Stimulated activated CD4-positive, alpha-beta T cell treated with anti-CD3 and anti-CD28 coated beads, Interleukin-2, amount 100 ng/mL, for 48 hours (primary cell): Measurements from ENCODE around the gene TRDN.
"Not testable (repeated sequence)": the region's sequence is repeated elsewhere in the genome, so short reads cannot be mapped to it uniquely, and the experiment has no call there.

Experiments
- DNase-seq, 2 donors: peaks; one replicate each; pipeline ENCODE4 v3.0.0-alpha.2; 2020

Gene TRDN

GRCh38 chr6:123629258-123629941 is 7.3 kb downstream of the TRDN start:
- no peak for DNase-seq

GRCh38 chr6:123625696-123626095 is 11.1 kb downstream of the TRDN start:
- DNase-seq, result no peak

DNA sequence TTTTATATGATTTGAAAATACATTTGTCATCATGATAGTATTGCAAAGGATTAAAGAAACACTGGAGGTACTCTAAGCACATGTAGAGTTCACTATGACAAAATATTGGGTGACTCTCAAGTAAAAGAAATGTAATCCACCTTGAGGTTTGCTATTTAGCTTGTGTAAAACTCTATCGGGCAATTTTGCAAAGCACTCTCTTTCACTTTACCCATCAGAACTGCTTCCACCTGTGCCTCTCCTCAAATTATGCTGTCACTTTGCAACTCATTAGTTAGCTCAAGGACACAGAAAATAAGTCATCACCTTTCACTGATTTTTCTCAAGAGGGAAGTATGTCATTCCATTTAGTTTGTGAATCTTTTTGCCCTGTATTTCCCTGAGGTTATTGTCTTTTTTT is 14.0 kb downstream of the TRDN start:
- no peak for DNase-seq

DNA sequence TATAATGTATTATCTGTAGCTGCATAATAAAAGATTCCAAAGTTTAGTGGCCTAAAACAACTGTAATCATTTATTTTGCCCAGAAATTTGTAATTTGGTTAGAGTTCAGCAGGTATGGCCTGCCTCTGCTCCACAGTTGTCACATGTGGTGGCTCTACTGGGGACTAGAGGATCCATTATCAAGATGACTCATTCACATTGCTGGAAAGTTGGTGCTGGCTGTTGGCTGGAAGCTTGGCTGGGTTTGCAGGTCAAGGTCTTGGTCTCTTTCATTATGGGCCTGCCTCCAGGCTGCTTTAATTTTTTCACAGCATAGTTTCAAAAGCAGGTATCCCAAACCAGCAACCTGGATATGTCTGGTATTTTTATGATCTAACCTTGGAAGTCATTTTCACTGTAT is 17.6 kb downstream of the TRDN start:
- DNase-seq, result no peak

DNA sequence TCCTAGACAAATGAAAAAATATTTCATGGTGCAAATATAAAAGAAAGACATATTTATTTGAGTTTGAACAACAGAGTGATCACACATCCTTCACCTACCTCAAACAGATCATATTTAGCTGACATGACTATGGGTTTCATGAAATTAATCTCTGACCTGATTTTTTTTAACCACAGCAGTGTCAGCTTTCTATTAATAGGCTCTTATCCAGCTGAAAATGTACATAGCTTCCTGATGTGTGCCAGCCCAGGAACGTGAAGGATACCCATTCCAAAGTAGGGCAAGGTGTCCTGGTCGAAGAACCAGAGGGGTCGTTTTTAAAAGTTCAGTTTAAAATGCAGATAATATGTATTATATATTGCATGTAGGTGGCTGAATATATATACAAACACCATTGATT is 19.8 kb downstream of the TRDN start:
- DNase-seq, result no peak

DNA sequence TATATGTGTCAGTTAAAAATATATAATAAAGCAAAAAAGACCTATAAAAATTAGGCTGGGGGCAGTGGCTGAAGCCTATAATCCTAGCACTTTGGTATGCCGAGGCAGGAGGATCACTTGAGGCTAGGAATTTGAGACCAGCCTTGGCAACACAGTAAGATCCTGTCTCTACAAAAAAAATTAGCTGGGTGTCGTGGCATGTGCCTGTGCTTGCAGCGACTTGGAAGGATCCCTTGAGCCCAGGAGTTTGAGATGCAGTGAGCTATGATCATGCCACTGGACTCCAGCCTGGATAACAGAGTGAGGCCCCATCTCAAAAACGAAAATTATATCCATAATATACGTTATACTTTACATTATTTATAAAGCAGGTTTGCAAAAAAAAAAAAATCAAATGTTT is 20.7 kb downstream of the TRDN start:
- DNase-seq, result no peak

GRCh38 chr6:123610779-123611178 is 26.0 kb downstream of the TRDN start:
- no peak for DNase-seq

GRCh38 chr6:123604067-123604466 is 32.7 kb downstream of the TRDN start:
- DNase-seq, result no peak

DNA sequence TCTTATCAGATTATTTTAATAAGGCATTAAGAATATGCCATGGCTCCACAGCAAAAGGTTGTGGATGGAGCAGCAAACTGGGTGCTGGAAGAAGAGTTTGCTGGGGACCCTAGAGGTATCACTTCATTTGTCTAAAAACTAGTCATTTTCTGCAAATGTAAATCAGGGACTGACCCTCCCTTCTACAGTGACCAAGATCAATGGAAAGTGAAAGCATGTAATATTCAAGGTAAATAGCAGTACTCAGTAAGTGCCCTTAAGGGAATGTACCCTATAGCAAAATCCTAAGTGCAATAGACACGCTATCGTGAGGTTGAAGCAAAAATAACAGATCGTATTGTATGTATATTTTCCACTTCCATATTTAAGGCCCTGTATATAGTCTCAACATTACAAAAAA is 38.7 kb downstream of the TRDN start:
- no peak for DNase-seq

GRCh38 chr6:123594776-123595175 is 42.0 kb downstream of the TRDN start:
- DNase-seq, result no peak

DNA sequence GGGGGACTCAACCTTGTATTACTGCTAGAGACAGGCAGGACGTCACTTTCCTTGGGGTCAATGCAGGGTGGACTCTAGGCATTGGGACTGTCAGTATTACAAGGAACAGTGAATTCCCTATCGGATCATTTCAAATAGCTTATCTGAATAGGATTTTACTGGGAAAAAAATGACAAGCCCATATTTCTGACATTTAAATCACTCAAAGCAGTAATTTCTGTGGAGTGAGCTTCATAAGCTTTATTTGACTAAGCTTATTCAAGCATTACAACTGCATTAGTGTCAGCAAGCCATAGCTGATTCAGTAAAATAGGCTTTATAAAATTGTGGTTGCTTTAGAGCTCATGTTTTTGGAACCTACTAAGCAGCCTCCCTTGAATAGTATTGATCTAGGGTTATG is 44.3 kb downstream of the TRDN start:
- DNase-seq, result no peak

- DNase-seq, result no peak
These were observed 46.8 kb downstream of the TRDN start for GRCh38 chr6:123589973-123590372.

DNA sequence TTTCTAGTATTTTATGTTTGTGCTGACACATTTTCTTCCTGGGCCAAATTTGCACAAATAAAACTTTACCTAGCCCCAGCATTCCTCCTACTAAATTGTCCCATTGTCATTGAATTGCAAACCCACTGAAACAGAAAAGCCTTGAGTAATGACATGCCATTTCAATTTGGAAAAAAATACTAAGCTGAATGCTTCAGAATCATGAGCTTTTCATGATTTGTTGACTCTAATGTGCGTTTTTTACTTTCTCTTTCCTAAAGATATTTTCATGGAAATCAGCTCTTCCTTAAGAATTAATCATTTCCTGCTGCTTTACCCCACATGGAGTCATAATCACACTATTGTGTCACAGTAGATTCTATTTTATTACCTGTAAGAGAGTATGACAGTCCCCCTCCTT is 47.4 kb downstream of the TRDN start:
- DNase-seq, result no peak

GRCh38 chr6:123588546-123588895 is 48.2 kb downstream of the TRDN start:
- DNase-seq, result no peak

DNA sequence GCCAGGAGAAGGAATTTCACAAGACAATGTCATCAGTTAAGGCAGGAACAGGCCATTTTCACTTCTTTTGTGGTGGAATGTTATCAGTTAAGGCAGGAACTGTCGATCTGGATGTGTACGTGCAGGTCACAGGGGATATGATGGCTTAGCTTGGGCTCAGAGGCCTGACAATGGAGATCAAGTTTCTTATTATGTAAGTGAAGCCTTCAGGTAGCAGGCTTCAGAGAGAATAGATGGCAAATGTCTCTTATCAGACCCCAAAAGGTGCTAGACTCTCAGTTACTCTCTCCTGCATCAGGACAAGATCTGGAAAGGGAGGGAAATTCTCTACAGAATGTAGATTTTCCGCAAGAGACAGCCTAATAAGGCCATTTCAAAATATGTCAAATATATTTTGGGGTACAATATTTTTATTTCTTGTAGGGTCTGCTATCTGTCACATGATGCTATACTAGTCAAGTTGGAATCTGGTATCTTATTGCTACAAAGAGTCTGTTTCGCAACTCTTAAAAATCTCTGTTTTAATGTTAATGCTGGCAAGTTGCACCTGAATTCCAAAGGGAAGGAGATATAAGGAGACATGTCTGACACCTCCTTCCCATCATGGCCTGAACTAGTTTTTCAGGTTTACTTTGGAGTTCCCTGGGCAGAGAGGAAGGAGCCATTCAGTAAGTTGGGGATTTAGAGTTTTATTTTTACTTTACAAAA is 48.8 kb downstream of the TRDN start:
- no peak for DNase-seq

DNA sequence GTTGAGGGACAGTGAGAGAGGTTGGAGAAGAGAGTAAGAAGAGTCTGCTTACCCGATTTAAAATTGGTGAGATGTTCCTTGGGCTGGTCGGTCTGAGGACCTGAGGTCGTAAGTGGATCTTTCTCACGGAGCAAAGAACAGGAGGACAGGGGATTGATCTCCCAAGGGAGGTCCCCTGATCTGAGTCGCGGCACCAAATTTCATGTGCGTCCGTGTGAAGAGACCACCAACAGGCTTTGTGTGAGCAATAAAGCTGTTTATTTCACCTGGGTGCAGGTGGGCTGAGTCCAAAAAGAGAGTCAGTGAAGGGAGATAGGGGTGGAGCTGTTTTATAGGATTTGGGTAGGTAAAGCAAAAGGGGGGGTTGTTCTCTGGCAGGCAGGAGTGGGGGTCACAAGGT is 49.3 kb downstream of the TRDN start:
- not testable (repeated sequence) for DNase-seq

GRCh38 chr6:123580331-123580730 is 56.4 kb downstream of the TRDN start:
- no peak for DNase-seq

DNA sequence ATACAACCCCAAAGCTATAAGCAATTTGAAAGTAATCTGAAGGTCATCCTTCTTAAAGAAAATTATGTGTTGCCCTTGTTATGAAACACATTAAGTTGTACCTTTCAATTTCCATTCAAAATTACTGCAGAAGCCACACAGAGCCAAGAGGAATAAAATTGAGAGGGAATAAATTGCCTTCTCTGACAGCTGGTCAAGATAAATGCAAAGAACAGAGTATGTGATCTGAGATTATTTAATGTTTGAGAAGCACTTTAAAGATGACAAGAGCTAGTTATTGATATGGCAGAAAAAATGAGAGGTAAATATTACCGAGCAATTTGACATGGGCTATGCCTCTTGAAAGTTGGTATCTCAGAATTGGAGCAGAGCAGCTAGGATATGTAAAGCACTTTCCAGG is 61.6 kb downstream of the TRDN start:
- no peak for DNase-seq

- no peak for DNase-seq
These were observed 65.7 kb downstream of the TRDN start for GRCh38 chr6:123570813-123571684.

- no peak for DNase-seq
These were observed 67.2 kb downstream of the TRDN start for GRCh38 chr6:123569575-123569974.

DNA sequence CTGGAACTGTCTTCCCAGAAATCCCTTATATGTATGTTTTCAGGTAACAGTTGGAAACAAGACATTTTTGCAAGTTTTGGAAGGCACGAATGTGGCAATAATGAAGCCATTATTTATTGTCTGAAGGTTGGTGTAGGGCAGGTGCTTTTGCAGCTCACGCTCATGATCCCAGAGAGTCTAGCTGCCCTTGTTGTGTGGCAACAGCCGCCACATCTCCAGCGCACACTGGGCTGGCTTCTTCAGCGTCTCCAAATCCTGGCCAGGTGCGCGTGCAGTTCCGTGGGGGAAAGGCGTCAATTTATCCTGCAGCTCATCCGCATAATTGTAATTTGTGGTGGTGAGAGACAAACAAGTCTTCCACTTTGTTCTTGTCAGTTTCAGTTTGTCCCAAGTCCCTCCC is 71.2 kb downstream of the TRDN start:
- no peak for DNase-seq

- no peak for DNase-seq
These were observed 72.4 kb downstream of the TRDN start for GRCh38 chr6:123564361-123564760.

DNA sequence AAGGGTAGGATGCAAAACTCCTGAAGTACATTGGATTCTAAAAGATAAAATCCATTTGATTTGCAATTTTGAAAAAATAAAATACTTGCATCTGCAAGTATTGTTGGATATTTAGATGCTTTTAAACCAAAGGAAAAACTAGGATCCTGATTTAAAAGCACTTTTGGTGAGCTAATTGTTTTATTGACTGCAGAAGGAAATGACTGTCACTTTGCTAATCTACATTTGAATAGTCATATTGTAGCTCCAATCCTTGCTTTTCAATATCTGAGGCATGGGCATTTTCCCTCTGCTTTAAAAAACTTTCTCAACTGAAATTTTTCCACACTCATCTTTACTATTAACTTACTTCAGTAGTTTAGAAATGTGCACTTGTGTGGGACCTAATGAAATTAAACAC is 74.1 kb downstream of the TRDN start:
- no peak for DNase-seq

GRCh38 chr6:123562264-123562663 is 74.5 kb downstream of the TRDN start:
- no peak for DNase-seq
